IMR-90 (cell line): ENCODE data around the gene PIP4P1. TPM values are rescaled to one million over a fixed set of nuclear protein-coding genes. Genes with fewer than 3 reads are reported as not detected.

Source experiments
- ATAC-seq: fragments of 200-7000 bp; cut with Tn5 transposase; 2 replicates; pipeline ENCODE4 v1.9.1; 2020; ENCODE audit warnings: low read depth, mild to moderate bottlenecking, moderate library complexity
- BruUV-seq: library from RNA; stranded (reverse); fragments of 400-500 nt; replicated peaks from 2 replicates; lab custom pipeline; 2021; lab: Mats Ljungman, UMichigan
- CTCF ChIA-PET: fragments of 300-600 bp; formaldehyde crosslinking; extraction: SDS; loops from one replicate; lab custom pipeline; 2021; ENCODE audit warnings: antibody characterized with exemption; lab: Yijun Ruan, JAX
- POLR2A ChIA-PET: fragments of 300-600 bp; sonication (Branson Sonifier 250); formaldehyde crosslinking; loops from one replicate; lab custom pipeline; 2022; ENCODE audit warnings: antibody characterized with exemption; ENCODE audit not compliant: unreplicated experiment; lab: Charles Lee
- DNase-seq: peaks from one replicate; pipeline ENCODE4 v3.0.0; 2013
- H2AFZ ChIP-seq: replicated peaks from 2 replicates; pipeline ENCODE3; 2013; ENCODE audit warnings: low read length, mild to moderate bottlenecking; ENCODE audit not compliant: poor library complexity
- H2AK5ac ChIP-seq: 2 replicates; pipeline ENCODE4 v1.6.1; 2013; ENCODE audit warnings: low read depth, low read length, inconsistent platforms
- H2AK9ac ChIP-seq: replicated peaks from 2 replicates; pipeline ENCODE3; 2013; ENCODE audit warnings: mild to moderate bottlenecking, low read depth, low read length, moderate library complexity; ENCODE audit not compliant: poor library complexity
- H2BK120ac ChIP-seq: 2 replicates; pipeline ENCODE4 v1.6.1; 2013; ENCODE audit warnings: low read depth, low read length, inconsistent platforms
- H2BK15ac ChIP-seq: 3 replicates; pipeline ENCODE4 v1.6.1; 2013; ENCODE audit warnings: low read depth, low read length, inconsistent platforms
- H2BK20ac ChIP-seq: 2 replicates; pipeline ENCODE4 v1.6.1; 2013; ENCODE audit warnings: low read depth, mild to moderate bottlenecking, inconsistent platforms, low read length, moderate library complexity
- H2BK5ac ChIP-seq: 2 replicates; pipeline ENCODE4 v1.6.1; 2013; ENCODE audit warnings: mild to moderate bottlenecking, low read depth, low read length, inconsistent platforms; ENCODE audit not compliant: poor library complexity, severe bottlenecking
- H3K14ac ChIP-seq: replicated peaks from 2 replicates; pipeline ENCODE4 v1.6.1; 2013; ENCODE audit warnings: low read depth, low read length, inconsistent platforms
- H3K18ac ChIP-seq: 2 replicates; pipeline ENCODE4 v1.6.1; 2013; ENCODE audit warnings: low read depth, low read length, control low read depth
- H3K23ac ChIP-seq: 2 replicates; pipeline ENCODE4 v1.6.1; 2013; ENCODE audit warnings: low read depth, low read length, inconsistent platforms
- H3K27ac ChIP-seq: 2 replicates; pipeline ENCODE4 v1.5.1; 2013; ENCODE audit warnings: mild to moderate bottlenecking, control low read depth, low read length; ENCODE audit not compliant: insufficient read depth
- H3K27me3 ChIP-seq: 2 replicates; pipeline ENCODE4 v1.6.1; 2013; ENCODE audit warnings: low read length; ENCODE audit not compliant: control insufficient read depth, insufficient read depth
- H3K36me3 ChIP-seq: 2 replicates; pipeline ENCODE4 v1.6.1; 2013; ENCODE audit warnings: low read length, mixed read lengths; ENCODE audit not compliant: control insufficient read depth, insufficient read depth
- H3K4ac ChIP-seq: 2 replicates; pipeline ENCODE4 v1.6.1; 2013; ENCODE audit warnings: low read depth, low read length, inconsistent platforms
- H3K4me1 ChIP-seq: 2 replicates; pipeline ENCODE4 v1.6.1; 2013; ENCODE audit warnings: low read length, mixed read lengths; ENCODE audit not compliant: control insufficient read depth, insufficient read depth
- H3K4me2 ChIP-seq: 2 replicates; pipeline ENCODE4 v1.6.1; 2013; ENCODE audit warnings: low read depth, mild to moderate bottlenecking, control low read depth, low read length, moderate library complexity
- H3K4me3 ChIP-seq: 2 replicates; pipeline ENCODE4 v1.5.1; 2013; ENCODE audit warnings: low read depth, mild to moderate bottlenecking, control low read depth, low read length, moderate library complexity; ENCODE audit not compliant: insufficient read depth
- H3K56ac ChIP-seq: 2 replicates; pipeline ENCODE4 v1.6.1; 2013; ENCODE audit warnings: low read length, inconsistent platforms; ENCODE audit not compliant: insufficient read depth; ENCODE audit errors: extremely low read depth
- H3K79me1 ChIP-seq, 2 experiments: 2 replicates each; pipeline ENCODE4 v1.6.1; 2013; ENCODE audit warnings: low read length in 2 of 2, inconsistent platforms in 1 of 2, low read depth in 1 of 2
- H3K9ac ChIP-seq: 2 replicates; pipeline ENCODE4 v1.6.1; 2013; ENCODE audit warnings: low read depth, low read length, control low read depth
- H3K9me1 ChIP-seq: 2 replicates; pipeline ENCODE4 v1.6.1; 2013; ENCODE audit warnings: low read length, inconsistent platforms; ENCODE audit not compliant: insufficient read depth
- H3K9me3 ChIP-seq: 2 replicates; pipeline ENCODE4 v1.6.1; 2013; ENCODE audit warnings: low read length; ENCODE audit not compliant: control insufficient read depth, insufficient read depth
- H4K20me1 ChIP-seq: 2 replicates; pipeline ENCODE4 v1.6.1; 2013; ENCODE audit warnings: low read length, inconsistent platforms; ENCODE audit not compliant: insufficient read depth
- H4K5ac ChIP-seq: 2 replicates; pipeline ENCODE4 v1.6.1; 2013; ENCODE audit warnings: mild to moderate bottlenecking, low read depth, low read length, control low read depth
- H4K8ac ChIP-seq, 2 experiments: 2 replicates each; pipeline ENCODE4 v1.6.1; 2013; ENCODE audit warnings: low read depth in 2 of 2, low read length in 2 of 2, control low read depth in 1 of 2, inconsistent platforms in 1 of 2
- H4K91ac ChIP-seq: 2 replicates; pipeline ENCODE4 v1.6.1; 2013; ENCODE audit warnings: low read depth, low read length, inconsistent platforms; ENCODE audit not compliant: insufficient read depth
- BHLHE40 ChIP-seq: fragments of 150-350 bp; IDR thresholded peaks from 2 replicates; pipeline ENCODE4 v1.6.1; 2016; ENCODE audit warnings: mild to moderate bottlenecking, low read depth, low read length
- ELK1 ChIP-seq: fragments of 150-350 bp; IDR thresholded peaks from 2 replicates; pipeline ENCODE4 v1.6.1; 2016; ENCODE audit warnings: low read depth, mild to moderate bottlenecking, low read length, moderate library complexity, borderline replicate concordance
- MAFK ChIP-seq: IDR thresholded peaks from 2 replicates; pipeline ENCODE4 v1.6.1; 2012; ENCODE audit warnings: low read depth, low read length, improper control_type of control experiment
- MXI1 ChIP-seq: IDR thresholded peaks from 2 replicates; pipeline ENCODE4 v1.6.1; 2012; ENCODE audit warnings: low read depth, mild to moderate bottlenecking, low read length, moderate library complexity, borderline replicate concordance
- POLR2A ChIP-seq: IDR thresholded peaks from 2 replicates; pipeline ENCODE4 v1.6.1; 2012; ENCODE audit warnings: mild to moderate bottlenecking, low read depth, low read length
- RAD21 ChIP-seq: IDR thresholded peaks from 2 replicates; pipeline ENCODE4 v1.6.1; 2012; ENCODE audit warnings: low read length, improper control_type of control experiment
- RCOR1 ChIP-seq: IDR thresholded peaks from 2 replicates; pipeline ENCODE4 v1.6.1; 2012; ENCODE audit warnings: mild to moderate bottlenecking, low read length, improper control_type of control experiment; ENCODE audit not compliant: insufficient replicate concordance
- RFX5 ChIP-seq: IDR thresholded peaks from 2 replicates; pipeline ENCODE4 v1.8.0; 2012; ENCODE audit warnings: low read depth, mild to moderate bottlenecking, low read length, moderate library complexity
- WGBS, 2 experiments: methylation state at CpG; one replicate each; pipeline versions ENCODE4 v1.1.5 to v1.1.7; 2013; ENCODE audit warnings: missing lambda C conversion rate in 2 of 2; ENCODE audit not compliant: insufficient read length in 1 of 2; ENCODE audit errors: extremely low coverage in 2 of 2; 5-methylcytosine and 5-hydroxymethylcytosine counted together
- dilution Hi-C: fragments of 300-500 bp; cut with HindIII; formaldehyde crosslinking; loops from one replicate; pipeline ENCODE4 v1.14.3; 2018; ENCODE audit warnings: low sequenced_read_pairs; ENCODE audit not compliant: unreplicated experiment
- in situ Hi-C: fragments of 300-500 bp; cut with MboI; formaldehyde crosslinking; loops from 3 replicates; pipeline ENCODE4 v1.14.3; 2019; ENCODE audit warnings: low sequenced_read_pairs, inconsistent platforms, mixed read lengths
- intact Hi-C: fragments of 100-400 bp; cut with micrococcal nuclease; formaldehyde crosslinking; loops from 2 replicates; pipeline ENCODE4 v1.10.0; 2022
- polyA plus RNA-seq, 3 experiments: library from polyadenylated mRNA; depleted of rRNA; stranded (reverse); fragments of >200 nt; gene quantifications; 2 replicates each; pipeline ENCODE4 v1.2.3, GENCODE V29; 2012; ENCODE audit warnings: low replicate concordance in 1 of 3
- total RNA-seq: library from RNA; depleted of rRNA; stranded (reverse); fragments of >200 nt; gene quantifications from 2 replicates; pipeline ENCODE4 v1.2.3, GENCODE V29; 2012
- TF ChIP-seq, protein P1 (sequence below): conservative IDR thresholded peaks from 2 replicates; pipeline ENCODE4 v1.5.1; 2012; ENCODE audit warnings: mild to moderate bottlenecking, low read depth, low read length, improper control_type of control experiment

PIP4P1 gene
- total and polyA plus RNA-seq, 2 of the 4 experiments (the other 2 are of a cell fraction), result 15.2 to 27.8 TPM

DNA sequence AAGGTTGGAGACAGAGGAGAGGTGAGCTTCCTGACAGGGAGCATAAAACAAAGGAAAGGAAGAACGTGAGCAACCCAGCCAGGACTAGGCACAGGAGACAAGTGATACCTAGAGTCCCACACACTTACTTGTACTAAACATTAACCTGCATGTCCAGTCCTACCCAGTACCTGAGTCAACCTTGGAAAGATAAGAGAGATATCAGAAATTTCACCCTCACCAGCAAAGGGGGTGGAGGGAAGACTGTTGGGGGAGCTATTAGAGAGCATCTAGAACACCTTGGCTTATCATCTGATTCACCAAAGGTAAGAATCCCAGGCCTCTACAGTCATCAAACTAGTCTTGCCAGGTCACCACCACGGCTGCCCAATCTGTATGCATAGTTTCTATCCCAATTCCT, 36.4 kb downstream of the PIP4P1 start:
- Histone ChIP-seq H4K5ac (no peak overlapping the region), H2AFZ (no peak overlapping the region), H3K9me1 (no peaks in the 10 kb centered on the region), H3K56ac (no peak overlapping the region), H4K20me1 (no peaks in the 10 kb centered on the region), H3K9me3 (no peaks in the 10 kb centered on the region), H3K36me3 (no peaks in the 10 kb centered on the region), H3K4me1 (0 out of 2 replicates have a peak, but pooled peaks cover 2% of the 10 kb centered on the region), H3K18ac (no peak overlapping the region), H3K4ac (no peak overlapping the region), H2BK5ac (no peak overlapping the region), H3K27me3 (peaks cover 1% of the 10 kb centered on the region), H2BK15ac (no peak overlapping the region), H3K4me3 (no peak overlapping the region), H3K79me1 (no peaks in the 10 kb centered on the region), H3K23ac (no peak overlapping the region), H3K4me2 (no peak overlapping the region), H3K14ac (no peak overlapping the region), H4K91ac (no peak overlapping the region), H3K27ac (no peak overlapping the region), H2BK20ac (no peak overlapping the region), H2AK9ac (no peak overlapping the region), H2AK5ac (no peak overlapping the region), H4K8ac (no peak overlapping the region), H2BK120ac (no peak overlapping the region), H3K9ac (no peak overlapping the region)
- intact Hi-C loops (no loop called here), in situ Hi-C loops (no loop called here), dilution Hi-C loops (no loop called here)
- ATAC-seq, result no peak
- ChIA-PET CTCF (interaction anchor here (0.6 to 2.3 kb wide), 2 partner anchors 9 to 590 kb away, joined by 3 to 12 read pairs; no protein-coding TSS in a partner anchor), POLR2A (no interaction called here)
- TF ChIP-seq BHLHE40 (no peak), MXI1 (no peak), ELK1 (no peak), POLR2A (no peak), RCOR1 (no peak), MAFK (no peak), RFX5 (no peak), RAD21 (no peak)
- TF ChIP-seq, protein P1, sequence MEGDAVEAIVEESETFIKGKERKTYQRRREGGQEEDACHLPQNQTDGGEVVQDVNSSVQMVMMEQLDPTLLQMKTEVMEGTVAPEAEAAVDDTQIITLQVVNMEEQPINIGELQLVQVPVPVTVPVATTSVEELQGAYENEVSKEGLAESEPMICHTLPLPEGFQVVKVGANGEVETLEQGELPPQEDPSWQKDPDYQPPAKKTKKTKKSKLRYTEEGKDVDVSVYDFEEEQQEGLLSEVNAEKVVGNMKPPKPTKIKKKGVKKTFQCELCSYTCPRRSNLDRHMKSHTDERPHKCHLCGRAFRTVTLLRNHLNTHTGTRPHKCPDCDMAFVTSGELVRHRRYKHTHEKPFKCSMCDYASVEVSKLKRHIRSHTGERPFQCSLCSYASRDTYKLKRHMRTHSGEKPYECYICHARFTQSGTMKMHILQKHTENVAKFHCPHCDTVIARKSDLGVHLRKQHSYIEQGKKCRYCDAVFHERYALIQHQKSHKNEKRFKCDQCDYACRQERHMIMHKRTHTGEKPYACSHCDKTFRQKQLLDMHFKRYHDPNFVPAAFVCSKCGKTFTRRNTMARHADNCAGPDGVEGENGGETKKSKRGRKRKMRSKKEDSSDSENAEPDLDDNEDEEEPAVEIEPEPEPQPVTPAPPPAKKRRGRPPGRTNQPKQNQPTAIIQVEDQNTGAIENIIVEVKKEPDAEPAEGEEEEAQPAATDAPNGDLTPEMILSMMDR, result no peak
- no TSS peak for BruUV-seq
- no peak for DNase-seq
- WGBS, 2 experiments, result no CpG with 5 or more reads among the region's 2 CpGs
